ENCODE measurements around the gene ZNF212. TPM values are rescaled to one million over a fixed set of nuclear protein-coding genes. Genes with fewer than 3 reads are reported as not detected.
A peak's percentile ranks its signal among the peaks of the same experiment; 100 is the strongest.

Gene ZNF212
- total and polyA plus RNA-seq, 9 of the 15 experiments (the other 6 are each of a cell fraction or from before 2014, with no cell fraction given), result 1.8 to 21.4 (median 7.2) TPM

GRCh38 chr7:149239345-149240143 lies at the start of gene ZNF212 (continued):
- TF ChIP-seq AFF1 (IDR thresholded peaks at IDR 0.05; ENCODE audit: low read depth in 1 of 2, partially characterized antibody in 2 of 2) (peak; percentile 58 to 84), HDAC2 (IDR thresholded peaks at IDR 0.05) (peak; percentile 19; the same call in 1 of the 2 replicates), NFYB (IDR thresholded peaks at IDR 0.05; ENCODE audit: extremely low read depth, insufficient read length) (no peak), CBFB (CRISPR knock-in tag; IDR thresholded peaks at IDR 0.05) (0 out of 2 replicates have a peak, but pooled peaks have one; percentile 46), ZNF140 (CRISPR knock-in tag; IDR thresholded peaks at IDR 0.05) (no peak), CHCHD3 (CRISPR knock-in tag; IDR thresholded peaks at IDR 0.05) (no peak), ESRRA (IDR thresholded peaks at IDR 0.05; ENCODE audit: borderline replicate concordance, low read depth) (peak; percentile 74), HEY1 (CRISPR knock-in tag; IDR thresholded peaks at IDR 0.05; ENCODE audit: borderline replicate concordance) (no peak), TCFL5 (CRISPR knock-in tag; conservative IDR thresholded peaks at IDR 0.05) (no peak), EGR1 (conservative IDR thresholded peaks at IDR 0.05) (0 out of 2 replicates have a peak, but pooled peaks have one; percentile 14), KHSRP (IDR thresholded peaks at IDR 0.05) (no peak), SPI1 (IDR thresholded peaks at IDR 0.05; ENCODE audit: borderline replicate concordance, low read depth, low read length) (peak; percentile 65; the same call in 1 of the 2 replicates), ETV5 (CRISPR knock-in tag; IDR thresholded peaks at IDR 0.05; ENCODE audit: low read depth) (peak; percentile 80), NFE2L1 (tag; IDR thresholded peaks at IDR 0.05; ENCODE audit: borderline replicate concordance, low read depth) (no peak), NELFE (IDR thresholded peaks at IDR 0.05; ENCODE audit: insufficient read depth, insufficient read length) (no peak), RHOXF2B (CRISPR knock-in tag; conservative IDR thresholded peaks at IDR 0.05) (no peak), SNRNP70 (optimal IDR thresholded peaks at IDR 0.05; ENCODE audit: low read depth, low read length) (no peak), GABPB1 (CRISPR knock-in tag; IDR thresholded peaks at IDR 0.05) (peak; percentile 85), RBM25 (IDR thresholded peaks at IDR 0.05; ENCODE audit: low read depth, low read length, severe bottlenecking) (no peak), ESRRB (CRISPR knock-in tag; IDR thresholded peaks at IDR 0.05; ENCODE audit: borderline replicate concordance) (no peak), HNRNPH1 (optimal IDR thresholded peaks at IDR 0.05; ENCODE audit: low read depth, low read length) (no peak), HMGN3 (IDR thresholded peaks at IDR 0.05; ENCODE audit: borderline replicate concordance, extremely low read depth, insufficient read length, low read depth, low read length) (peak; percentile 86), MLX (CRISPR knock-in tag; conservative IDR thresholded peaks at IDR 0.05) (no peak), C11orf30 (IDR thresholded peaks at IDR 0.05; ENCODE audit: low read depth) (peak; percentile 98), ZNF79 (CRISPR knock-in tag; IDR thresholded peaks at IDR 0.05; ENCODE audit: low read depth) (no peak)

All from K562 (cell line).